ENCODE results near the gene DGUOK. TPM values are rescaled to one million over a fixed set of nuclear protein-coding genes. Genes with fewer than 3 reads are reported as not detected.
A peak's percentile ranks its signal among the peaks of the same experiment; 100 is the strongest.
"Not testable (repeated sequence)": the region's sequence is repeated elsewhere in the genome, so short reads cannot be mapped to it uniquely, and the experiment has no call there.

Gene DGUOK
- total RNA-seq, 1 donor from 2014 or later: 44.9 TPM

- DNase-seq: no peak
These were observed 5.1 kb upstream of the DGUOK start for GRCh38 chr2:73921581-73921980.

- no peak for DNase-seq
These were observed 4.0 kb upstream of the DGUOK start for GRCh38 chr2:73922681-73923080.

DNA sequence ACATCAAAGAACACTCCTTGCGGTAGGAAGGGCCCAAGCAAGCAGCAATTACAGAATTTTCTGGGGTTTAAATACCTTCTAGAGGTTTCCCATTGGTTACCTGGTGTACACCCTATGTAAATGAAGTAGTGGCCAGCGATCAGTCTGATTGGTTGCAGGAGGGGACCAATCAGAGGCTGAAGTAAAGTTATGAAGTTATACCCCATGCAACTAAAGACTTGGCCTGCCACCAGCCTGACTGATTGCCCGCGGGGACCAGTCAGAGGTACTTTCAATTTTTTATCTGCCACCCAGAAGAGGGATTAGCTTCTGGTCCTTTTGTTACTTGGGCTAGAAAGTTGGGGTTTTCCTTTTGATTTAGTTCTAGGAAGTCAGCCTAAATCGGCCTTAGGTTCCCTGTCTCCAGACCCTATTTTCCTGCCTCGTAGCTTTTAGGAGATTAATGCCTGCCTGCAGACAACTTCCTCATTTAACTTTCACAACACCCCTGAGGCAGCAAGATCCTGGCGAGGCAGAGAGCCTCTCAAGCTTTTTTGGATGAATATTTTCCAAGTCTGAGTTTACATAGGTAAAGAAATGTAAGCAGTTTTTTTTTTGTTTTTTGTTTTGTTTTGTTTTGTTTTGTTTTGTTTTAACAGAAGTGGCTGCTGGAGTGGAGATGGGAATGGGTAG is 1.5 kb upstream of the DGUOK start:
- no peak for DNase-seq

DNA sequence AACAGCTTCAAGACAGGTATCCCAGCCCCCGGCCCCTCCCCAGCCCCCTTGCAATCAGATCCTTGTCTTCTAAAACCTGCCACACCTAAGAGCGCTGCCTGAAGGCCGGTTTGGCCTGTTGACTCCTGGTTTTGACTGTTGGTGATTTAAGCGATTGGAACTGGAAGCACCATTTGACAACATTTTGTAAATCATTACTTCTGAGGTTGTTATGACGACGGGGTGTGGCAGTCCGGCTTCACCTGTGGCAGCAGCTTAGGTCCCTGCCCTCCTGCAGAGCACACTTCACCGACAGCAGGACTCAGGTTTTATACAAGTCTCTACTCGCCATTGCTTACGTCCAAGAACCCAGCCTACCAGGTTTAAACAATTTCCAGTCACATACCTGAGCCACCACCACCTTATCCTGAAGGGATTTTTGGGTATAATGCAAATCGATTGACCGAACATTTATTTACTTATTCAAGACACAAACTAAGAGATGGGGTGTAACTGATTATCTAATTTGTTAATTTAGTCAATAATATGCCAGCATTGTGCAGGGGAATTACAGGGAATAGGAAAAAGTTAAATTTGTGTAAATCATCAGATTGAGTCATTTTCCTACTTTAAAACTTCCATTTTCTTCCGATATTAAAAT is 707 bp upstream of the DGUOK start:
- DNase-seq: no peak

DNA sequence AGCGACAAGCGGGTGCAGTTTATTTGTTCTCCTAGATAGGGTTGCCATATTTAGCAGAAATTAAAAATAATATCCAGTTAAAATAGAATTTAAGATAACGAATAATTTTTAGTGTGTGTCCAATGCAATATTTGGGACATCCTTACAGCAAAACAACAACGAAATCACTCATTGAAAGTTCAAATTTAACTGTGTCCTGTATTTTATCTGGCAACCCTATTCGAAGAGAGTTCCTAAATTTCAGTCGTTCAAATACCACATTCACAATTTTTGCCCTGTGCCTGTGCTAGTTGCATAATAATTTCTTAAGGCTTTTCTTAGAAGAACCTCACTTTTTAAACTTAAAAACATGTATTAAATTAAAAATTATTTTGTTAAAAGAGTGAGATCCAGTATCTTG is 664 bp downstream of the DGUOK start:
- no peak for DNase-seq

DNA sequence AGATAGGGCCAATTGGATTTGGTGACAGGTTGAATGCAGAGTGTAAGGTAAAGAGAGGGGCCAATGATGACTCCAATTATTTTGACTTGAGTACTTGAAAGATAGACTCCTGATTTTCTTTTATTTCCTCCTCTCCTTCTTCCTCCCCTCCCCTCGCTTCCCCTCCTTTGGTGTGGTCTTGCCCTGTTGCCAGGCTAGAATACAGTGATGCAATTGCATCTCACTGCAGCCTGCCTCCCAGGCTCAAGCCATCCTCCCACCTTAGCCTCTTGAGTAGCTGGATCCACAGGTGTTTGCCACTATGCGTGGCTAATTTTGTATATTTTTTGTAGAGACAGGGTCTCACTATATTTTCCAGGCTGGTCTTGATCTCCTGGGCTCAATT is 2.3 kb downstream of the DGUOK start:
- no peak for DNase-seq

DNA sequence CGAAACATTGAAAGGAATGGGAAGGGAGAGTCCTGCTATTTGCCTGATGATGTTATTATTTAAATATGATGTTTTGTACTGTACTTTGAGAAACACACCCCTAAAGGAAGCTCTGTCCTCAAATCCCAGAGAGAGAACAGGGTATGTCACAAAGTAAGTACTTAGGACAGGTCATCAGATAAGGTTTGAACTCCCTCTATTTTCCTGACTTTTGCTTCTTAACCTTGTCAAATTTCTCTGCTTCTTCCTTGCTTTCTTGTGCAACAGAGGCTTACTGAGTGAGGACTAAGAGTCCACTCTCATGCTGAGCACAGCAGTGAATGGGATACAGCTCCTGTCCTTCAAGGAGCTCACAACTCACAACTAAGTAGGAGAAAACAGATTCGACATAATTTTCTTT is 3.7 kb downstream of the DGUOK start:
- DNase-seq: no peak

- no peak for DNase-seq
These were observed 5.1 kb downstream of the DGUOK start for GRCh38 chr2:73931531-73932500.

DNA sequence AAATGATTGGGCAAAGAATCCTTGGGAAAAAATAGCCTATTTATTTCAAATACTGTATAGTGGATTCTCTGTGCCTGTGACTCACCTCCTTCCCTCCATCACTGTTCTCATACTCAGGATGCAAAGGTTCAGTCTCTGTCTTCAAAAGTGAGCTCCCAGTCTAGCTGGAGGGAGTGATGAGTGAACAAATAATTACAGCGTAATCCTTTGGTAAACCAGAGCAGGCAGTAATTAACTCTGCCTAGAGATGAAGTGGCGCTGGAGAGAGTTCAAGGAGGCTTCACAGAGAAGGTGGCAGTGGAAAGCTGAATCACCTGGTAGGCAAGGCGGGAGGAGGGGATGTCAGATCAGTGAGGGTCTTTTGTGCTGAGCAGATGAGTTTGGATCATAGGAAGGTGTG is 6.5 kb downstream of the DGUOK start:
- DNase-seq: no peak

DNA sequence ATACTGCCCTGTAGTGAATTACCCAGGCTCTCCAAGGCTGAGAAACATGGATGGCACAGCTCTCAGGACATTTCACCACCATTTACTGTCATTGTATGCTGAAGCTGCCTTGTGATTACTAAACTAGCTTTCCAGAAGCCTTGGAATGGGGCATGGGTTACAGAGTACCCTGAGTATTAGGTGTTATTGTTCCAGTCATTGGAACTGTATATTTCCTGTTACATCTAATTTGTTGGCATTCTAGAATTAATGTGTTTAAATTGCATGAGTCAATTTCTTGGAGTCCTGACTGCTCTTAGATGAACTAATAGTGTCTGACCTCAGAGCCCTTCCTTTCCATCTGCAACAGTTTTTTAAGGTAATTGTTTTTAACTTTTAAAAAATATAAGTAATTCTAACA is 9.0 kb downstream of the DGUOK start:
- peak; percentile 41 for DNase-seq

- no peak for DNase-seq
These were observed 10.6 kb downstream of the DGUOK start for GRCh38 chr2:73937103-73937885.

- DNase-seq: no peak
These were observed 11.2 kb downstream of the DGUOK start for GRCh38 chr2:73937899-73938298.

DNA sequence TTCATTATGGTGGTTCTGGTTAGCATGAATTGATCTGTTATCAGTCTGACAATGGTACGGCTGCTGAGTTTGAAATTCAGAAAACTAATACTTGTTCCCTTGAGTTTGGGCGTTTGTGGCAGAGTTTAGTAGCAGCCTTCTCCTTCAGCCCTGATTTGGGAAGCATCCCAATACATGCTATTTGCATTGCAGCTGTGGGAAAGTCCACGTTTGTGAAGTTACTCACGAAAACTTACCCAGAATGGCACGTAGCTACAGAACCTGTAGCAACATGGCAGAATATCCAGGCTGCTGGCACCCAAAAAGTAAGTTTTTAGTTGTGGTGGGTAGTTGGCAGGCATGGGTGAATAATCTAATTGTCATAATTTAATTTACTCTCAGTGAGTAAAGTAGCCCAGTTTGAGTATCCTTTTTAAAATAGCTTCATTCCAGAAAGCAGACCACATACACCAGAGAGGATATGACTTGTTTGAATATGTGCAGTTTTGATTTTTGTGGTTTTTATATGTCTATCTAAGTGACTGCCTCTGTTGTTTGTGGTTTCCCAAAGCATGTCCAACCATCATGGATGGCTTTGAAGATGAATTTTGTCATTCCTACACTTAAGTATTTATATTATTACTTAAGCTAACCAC is 12.2 kb downstream of the DGUOK start:
- no peak for DNase-seq

DNA sequence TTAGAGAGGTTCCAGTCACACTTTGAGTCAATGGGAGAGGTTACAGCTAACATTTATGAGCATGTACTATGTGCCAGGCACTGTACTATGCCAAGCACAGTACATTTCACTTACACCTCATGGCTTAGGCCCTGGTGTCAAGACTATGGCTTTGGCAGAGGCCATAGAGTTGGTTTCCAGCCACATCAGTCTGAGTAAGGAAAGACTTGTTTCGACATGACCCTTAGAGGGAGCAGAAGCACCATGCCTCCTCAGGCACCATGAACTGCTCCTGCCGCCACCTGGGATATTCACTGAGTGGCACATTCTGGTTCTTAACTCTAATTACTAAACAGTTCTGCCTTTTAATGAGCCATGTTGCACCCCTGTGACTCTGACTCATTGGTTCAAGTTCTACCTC is 12.7 kb downstream of the DGUOK start:
- peak; percentile 8 for DNase-seq

DNA sequence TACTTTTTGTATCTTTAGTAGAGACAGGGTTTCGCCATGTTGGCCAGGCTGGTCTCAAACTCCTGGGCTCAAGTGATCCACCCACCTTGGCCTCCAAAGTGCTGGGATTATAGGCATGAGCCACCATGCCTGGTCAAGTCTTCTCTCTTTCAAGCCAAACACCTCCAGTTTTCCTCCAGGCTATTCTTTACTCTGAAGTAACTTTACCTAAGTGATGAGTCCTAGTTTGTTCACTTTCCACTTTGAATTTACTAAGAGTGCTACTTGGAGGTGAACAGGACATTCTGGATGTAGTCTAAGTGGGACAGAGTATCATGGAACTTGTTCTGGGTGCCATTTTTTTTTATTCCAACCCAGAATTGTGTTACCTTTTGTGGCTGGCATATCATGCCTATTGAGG is 13.4 kb downstream of the DGUOK start:
- not testable (repeated sequence) for DNase-seq

GRCh38 chr2:73942664-73943063 is 16.0 kb downstream of the DGUOK start:
- no peak for DNase-seq

DNA sequence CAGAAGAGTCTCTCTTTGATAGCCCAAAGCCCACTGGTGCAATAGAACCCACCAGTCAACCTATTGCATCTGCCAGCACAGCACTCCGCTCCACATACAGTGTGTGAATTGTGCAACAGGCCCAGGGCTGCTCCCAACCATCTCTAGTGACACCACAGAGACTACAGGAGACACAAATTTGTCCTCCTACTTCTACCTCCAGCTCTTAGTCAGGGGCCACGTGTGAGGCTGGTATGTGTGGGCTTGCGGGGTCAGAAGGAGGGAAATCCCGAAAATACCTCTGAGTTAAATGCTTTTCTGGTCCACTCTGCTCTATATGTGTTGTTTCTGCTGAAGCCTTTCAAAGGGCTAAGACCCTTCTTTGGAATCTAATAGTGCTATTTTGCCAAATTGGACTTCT is 18.0 kb downstream of the DGUOK start:
- no peak for DNase-seq

GRCh38 chr2:73946215-73946614 is 19.5 kb downstream of the DGUOK start:
- DNase-seq: no peak

GRCh38 chr2:73946666-73947065 is 20.0 kb downstream of the DGUOK start:
- no peak for DNase-seq

GRCh38 chr2:73947412-73948018 is 20.8 kb downstream of the DGUOK start:
- no peak for DNase-seq

- DNase-seq: no peak
These were observed 23.1 kb downstream of the DGUOK start for GRCh38 chr2:73949802-73950201.

Measured in dermis blood vessel endothelial cell (primary cell).